D721Med (cell line): Measurements from ENCODE around the gene ASCL1.

Source experiments
- DNase-seq: peaks from one replicate; pipeline ENCODE4 v3.0.0; 2011; ENCODE audit warnings: low spot score; ENCODE audit not compliant: insufficient read length
- FAIRE-seq: peaks from 2 replicates; lab custom pipeline; 2011; peaks lifted over from hg19 to GRCh38; lab: Jason Lieb, UNC
- CTCF ChIP-seq: IDR thresholded peaks from 2 replicates; pipeline ENCODE4 v1.5.1; 2012; ENCODE audit warnings: mild to moderate bottlenecking, control low read depth; ENCODE audit not compliant: insufficient read depth; ENCODE audit errors: missing control alignments

The ASCL1 gene

GRCh38 chr12:102927220-102927619, 30.3 kb upstream of the ASCL1 start:
- TF ChIP-seq CTCF: no peak
- FAIRE-seq (no peak), DNase-seq (no peak)

- no peak for TF ChIP-seq CTCF
- FAIRE-seq: no peak
These were observed 24.3 kb upstream of the ASCL1 start for GRCh38 chr12:102933168-102933567.

GRCh38 chr12:102939059-102939458, 18.4 kb upstream of the ASCL1 start:
- no peak for DNase-seq
- no peak for TF ChIP-seq CTCF
- no peak for FAIRE-seq

More at GRCh38 chr12:102933168-102933567, 24.3 kb upstream of the ASCL1 start:
- no peak for DNase-seq

- FAIRE-seq (no peak), DNase-seq (no peak)
- TF ChIP-seq CTCF: no peak
These were observed 17.7 kb upstream of the ASCL1 start for GRCh38 chr12:102939670-102940222.

GRCh38 chr12:102946042-102946441, 11.4 kb upstream of the ASCL1 start:
- no peak for TF ChIP-seq CTCF
- FAIRE-seq: no peak
- DNase-seq: no peak

- peak; percentile 51 for FAIRE-seq
- no peak for DNase-seq
- peak; percentile 88 for TF ChIP-seq CTCF
These were observed 8.5 kb upstream of the ASCL1 start for GRCh38 chr12:102948941-102949352.

- TF ChIP-seq CTCF: no peak
- FAIRE-seq: no peak
These were observed 7.1 kb upstream of the ASCL1 start for GRCh38 chr12:102950107-102950949.

More at GRCh38 chr12:102950107-102950949, 7.1 kb upstream of the ASCL1 start:
- DNase-seq: no peak
